HG03521 (cell line): Measurements from ENCODE around the gene PCGF3.

Source experiments
- ATAC-seq: cut with Tn5 transposase; IDR thresholded peaks from one replicate; pipeline ENCODE4 v1.9.1; 2021; ENCODE audit warnings: mild to moderate bottlenecking, moderate library complexity; ENCODE audit not compliant: unreplicated experiment

PCGF3 gene

DNA sequence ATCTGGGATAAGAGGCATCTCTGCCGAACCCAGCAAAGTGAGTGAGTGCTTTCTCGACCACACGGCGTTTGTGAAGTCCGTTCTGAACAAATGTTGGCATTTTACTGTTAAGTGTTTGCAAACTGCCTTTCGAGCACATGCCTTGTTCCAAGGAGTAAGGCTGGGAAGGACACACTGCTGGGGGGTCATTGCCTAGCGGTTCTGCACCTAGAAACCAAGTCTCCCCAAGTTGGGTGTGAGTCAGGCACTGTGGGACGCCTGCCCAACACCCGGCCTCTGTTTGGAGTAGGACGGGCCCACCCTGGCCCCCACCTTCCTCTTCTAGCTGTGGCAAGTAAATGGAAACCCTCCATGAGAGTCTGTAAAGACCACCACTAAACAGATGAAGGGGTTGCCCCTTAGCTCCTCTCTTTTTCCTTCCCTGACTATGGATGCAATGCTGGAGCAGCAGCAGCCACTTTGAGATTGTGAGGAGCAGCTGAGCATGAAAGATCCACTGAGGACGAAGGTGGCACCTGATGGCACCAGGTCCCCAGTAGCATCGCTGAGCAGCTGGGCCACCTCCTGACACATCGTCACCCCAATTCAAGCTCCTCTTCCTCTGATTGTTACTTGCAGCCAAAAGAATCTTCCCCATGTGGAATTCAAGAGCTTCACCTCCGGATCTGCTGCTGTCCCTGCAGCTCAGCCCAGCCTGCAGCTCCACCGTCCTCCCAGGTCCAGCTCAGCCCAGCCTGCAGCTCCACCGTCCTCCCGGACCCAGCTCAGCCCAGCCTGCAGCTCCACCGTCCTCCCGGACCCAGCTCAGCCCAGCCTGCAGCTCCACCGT is 114.0 kb downstream of the PCGF3 start:
- ATAC-seq = no peak
